ENCODE measurements around the gene URAD. TPM values are rescaled to one million over a fixed set of nuclear protein-coding genes. Genes with fewer than 3 reads are reported as not detected.

Gene URAD
- total and polyA plus RNA-seq, 7 experiments from 2014 or later, result not detected

DNA sequence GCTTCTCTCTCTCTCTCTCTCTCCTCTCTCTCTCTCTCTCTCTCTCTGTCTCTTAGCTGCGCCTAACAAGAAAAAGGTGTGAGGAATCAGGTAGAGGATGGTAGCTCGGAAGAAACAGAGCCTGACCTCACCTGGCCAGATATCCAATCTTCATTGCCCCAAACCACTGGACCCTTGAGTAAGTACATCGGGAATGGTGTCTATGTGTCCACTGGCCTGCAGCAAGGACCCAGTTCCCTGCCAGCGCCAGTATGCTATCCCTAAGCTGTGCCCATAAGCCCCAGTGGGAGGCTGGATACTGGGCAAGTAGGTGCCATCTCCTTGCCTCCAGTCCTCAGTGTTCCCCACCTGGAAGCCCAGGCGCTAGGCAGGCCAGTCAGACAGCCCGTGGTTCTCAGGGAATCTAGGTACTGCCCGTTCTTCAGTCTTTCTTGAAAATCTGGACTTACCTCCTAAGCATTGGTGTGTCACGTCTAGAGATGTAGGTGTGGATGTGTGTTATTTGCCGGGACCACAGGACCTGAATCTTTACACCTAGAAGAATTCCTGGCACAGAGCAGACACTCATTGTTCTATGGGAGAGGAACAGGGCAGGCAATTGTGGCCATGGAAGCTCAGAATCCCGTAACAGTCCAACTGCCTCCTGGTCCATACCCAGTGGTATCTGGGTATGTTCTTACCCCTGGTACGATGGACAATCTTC lies 7.3 kb downstream of the URAD start:
- H3K27ac ChIP-seq (ENCODE audit: low read depth, low read length), result no peak overlapping the region
- H3K4me1 Mint-ChIP-seq, result peaks cover 10 to 33% (median 22%) of the 10 kb centered on the region in 7 donors
- no peaks in the 10 kb centered on the region for H3K36me3 ChIP-seq (ENCODE audit: control insufficient read depth in 2 of 3, insufficient read depth in 3 of 3, low read length in 3 of 3)
- no peaks in the 10 kb centered on the region for H3K9me3 ChIP-seq (ENCODE audit: control insufficient read depth in 2 of 3, low read length in 3 of 3)
- H3K9me3 Mint-ChIP-seq, result peaks cover 0 to 2% (median 0%) of the 10 kb centered on the region in 11 donors
- DNase-seq (no peak), ATAC-seq (no peak)
- peaks cover 66 to 78% (median 71%) of the 10 kb centered on the region in 5 donors for H3K27me3 Mint-ChIP-seq
- ChIA-PET CTCF (interaction anchor here (1.0 to 1.5 kb wide), 2 partner anchors 151 to 619 kb away, joined by 3 to 4 read pairs; no protein-coding TSS in a partner anchor), POLR2A (no interaction called here)
- no peaks in the 10 kb centered on the region for H3K36me3 Mint-ChIP-seq
- H3K4me3 ChIP-seq (ENCODE audit: low read length), result no peak overlapping the region
- peak overlapping the region in 3 of 10 donors; percentile 16 to 68 (median 42) for H3K4me3 Mint-ChIP-seq
- intact Hi-C loops (cut with micrococcal nuclease), result no loop called here
- no peak overlapping the region for H3K27ac Mint-ChIP-seq
- no peaks in the 10 kb centered on the region for H3K4me1 ChIP-seq (ENCODE audit: control insufficient read depth in 2 of 2, insufficient read depth in 2 of 2, low read length in 2 of 2)
- H3K27me3 ChIP-seq (ENCODE audit: control insufficient read depth in 2 of 2, insufficient read depth in 2 of 2, low read length in 2 of 2), result peaks cover 13 to 16% of the 10 kb centered on the region in 2 donors

DNA sequence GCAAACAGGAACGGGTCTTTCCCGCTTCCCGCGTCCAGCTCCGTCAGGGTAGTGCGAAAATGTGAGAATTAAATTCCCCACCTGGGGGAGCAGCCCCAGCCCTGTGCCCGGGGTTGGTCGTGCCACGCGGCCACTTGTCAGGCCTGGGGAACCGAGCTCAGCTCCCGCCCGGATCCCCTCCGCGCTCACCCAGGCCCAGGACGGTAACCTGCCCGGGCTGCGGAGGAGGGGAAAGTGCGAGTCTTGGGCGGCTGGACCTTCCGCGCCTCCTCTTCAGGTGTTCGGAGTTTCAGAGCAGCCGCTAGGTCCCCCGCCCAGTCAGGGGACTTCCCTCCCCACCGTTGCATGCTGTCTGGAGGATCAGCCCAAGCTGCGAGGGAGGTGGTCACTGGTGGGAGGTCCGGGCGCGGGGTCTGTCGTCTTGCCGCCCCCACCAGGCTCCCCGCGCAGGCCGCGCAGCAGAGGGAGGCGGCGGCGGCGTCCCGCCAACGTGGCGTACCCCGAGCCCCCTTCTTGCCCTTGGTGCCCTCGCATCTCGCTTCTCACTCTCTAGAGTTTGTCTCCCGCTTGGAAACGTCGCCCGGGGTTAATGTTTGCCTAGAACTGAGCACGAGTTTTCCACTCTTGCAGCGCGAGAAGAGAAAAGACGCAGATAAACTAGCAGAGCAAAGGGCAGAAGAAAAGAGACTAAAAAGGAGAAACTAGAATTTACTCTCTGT lies 8.1 kb downstream of the URAD start:
- H3K4me3 Mint-ChIP-seq, result peak overlapping the region in 8 of 10 donors; percentile 17 to 68 (median 40)
- Histone ChIP-seq H3K36me3 (ENCODE audit: control insufficient read depth in 2 of 3, insufficient read depth in 3 of 3, low read length in 3 of 3) (no peaks in the 10 kb centered on the region), H3K27me3 (ENCODE audit: control insufficient read depth in 2 of 2, insufficient read depth in 2 of 2, low read length in 2 of 2) (peaks cover 13 to 17% of the 10 kb centered on the region in 2 donors), H3K9me3 (ENCODE audit: control insufficient read depth in 2 of 3, low read length in 3 of 3) (no peaks in the 10 kb centered on the region), H3K27ac (ENCODE audit: low read depth, low read length) (no peak overlapping the region), H3K4me3 (ENCODE audit: low read length) (no peak overlapping the region), H3K4me1 (ENCODE audit: control insufficient read depth in 2 of 2, insufficient read depth in 2 of 2, low read length in 2 of 2) (no peaks in the 10 kb centered on the region)
- peaks cover 73 to 84% (median 77%) of the 10 kb centered on the region in 5 donors for H3K27me3 Mint-ChIP-seq
- peaks cover 10 to 33% (median 25%) of the 10 kb centered on the region in 7 donors for H3K4me1 Mint-ChIP-seq
- ChIA-PET POLR2A (no interaction called here), CTCF (interaction anchor here (1.0 to 1.5 kb wide), 2 partner anchors 150 to 618 kb away, joined by 3 to 4 read pairs; no protein-coding TSS in a partner anchor)
- no peaks in the 10 kb centered on the region for H3K36me3 Mint-ChIP-seq
- peaks cover 0 to 2% (median 0%) of the 10 kb centered on the region in 11 donors for H3K9me3 Mint-ChIP-seq
- ATAC-seq (no peak), DNase-seq (no peak)
- no peak overlapping the region for H3K27ac Mint-ChIP-seq
- intact Hi-C loops (cut with micrococcal nuclease), result no loop called here

DNA sequence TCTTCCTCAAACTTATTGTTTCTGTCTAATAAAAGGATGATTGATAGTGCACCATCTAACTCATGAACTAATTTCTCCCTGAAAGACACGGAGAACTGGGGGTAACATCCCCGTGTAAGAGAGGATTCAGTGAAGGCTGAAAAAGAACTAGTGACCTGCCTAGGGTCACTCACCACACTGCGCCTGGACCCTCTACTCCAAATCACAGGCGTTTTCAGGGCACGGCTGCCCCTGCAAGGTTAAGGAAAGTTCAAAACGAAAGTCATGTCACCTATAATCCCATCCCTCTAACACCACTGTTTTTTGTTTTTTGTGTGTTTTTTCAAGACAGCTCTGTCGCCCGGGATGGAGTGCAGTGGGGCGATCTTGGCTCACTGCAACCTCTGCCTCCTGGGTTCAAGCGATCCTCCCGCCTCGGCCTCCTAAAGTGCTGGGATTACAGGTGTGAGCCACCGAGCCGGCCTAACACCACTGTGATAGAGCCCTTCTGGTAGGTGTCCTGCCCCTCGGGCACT lies 8.7 kb downstream of the URAD start:
- DNase-seq (no peak), ATAC-seq (no peak)
- ChIA-PET CTCF (no interaction called here), POLR2A (no interaction called here)
- H3K4me3 ChIP-seq (ENCODE audit: low read length), result no peak overlapping the region
- H3K4me1 Mint-ChIP-seq, result peaks cover 10 to 33% (median 25%) of the 10 kb centered on the region in 7 donors
- H3K27ac Mint-ChIP-seq, result peak overlapping the region in 1 of 9 donors; percentile 3
- H3K4me3 Mint-ChIP-seq, result peak overlapping the region in 8 of 10 donors; percentile 17 to 68 (median 38)
- H3K27me3 Mint-ChIP-seq, result peaks cover 79 to 90% (median 83%) of the 10 kb centered on the region in 5 donors
- H3K36me3 ChIP-seq (ENCODE audit: control insufficient read depth in 2 of 3, insufficient read depth in 3 of 3, low read length in 3 of 3), result no peaks in the 10 kb centered on the region
- peaks cover 0 to 2% (median 0%) of the 10 kb centered on the region in 11 donors for H3K9me3 Mint-ChIP-seq
- H3K36me3 Mint-ChIP-seq, result no peaks in the 10 kb centered on the region
- H3K27ac ChIP-seq (ENCODE audit: low read depth, low read length), result no peak overlapping the region
- H3K9me3 ChIP-seq (ENCODE audit: control insufficient read depth in 2 of 3, low read length in 3 of 3), result no peaks in the 10 kb centered on the region
- intact Hi-C loops (cut with micrococcal nuclease), result no loop called here
- peaks cover 13 to 20% of the 10 kb centered on the region in 2 donors for H3K27me3 ChIP-seq (ENCODE audit: control insufficient read depth in 2 of 2, insufficient read depth in 2 of 2, low read length in 2 of 2)
- H3K4me1 ChIP-seq (ENCODE audit: control insufficient read depth in 2 of 2, insufficient read depth in 2 of 2, low read length in 2 of 2), result no peaks in the 10 kb centered on the region

DNA sequence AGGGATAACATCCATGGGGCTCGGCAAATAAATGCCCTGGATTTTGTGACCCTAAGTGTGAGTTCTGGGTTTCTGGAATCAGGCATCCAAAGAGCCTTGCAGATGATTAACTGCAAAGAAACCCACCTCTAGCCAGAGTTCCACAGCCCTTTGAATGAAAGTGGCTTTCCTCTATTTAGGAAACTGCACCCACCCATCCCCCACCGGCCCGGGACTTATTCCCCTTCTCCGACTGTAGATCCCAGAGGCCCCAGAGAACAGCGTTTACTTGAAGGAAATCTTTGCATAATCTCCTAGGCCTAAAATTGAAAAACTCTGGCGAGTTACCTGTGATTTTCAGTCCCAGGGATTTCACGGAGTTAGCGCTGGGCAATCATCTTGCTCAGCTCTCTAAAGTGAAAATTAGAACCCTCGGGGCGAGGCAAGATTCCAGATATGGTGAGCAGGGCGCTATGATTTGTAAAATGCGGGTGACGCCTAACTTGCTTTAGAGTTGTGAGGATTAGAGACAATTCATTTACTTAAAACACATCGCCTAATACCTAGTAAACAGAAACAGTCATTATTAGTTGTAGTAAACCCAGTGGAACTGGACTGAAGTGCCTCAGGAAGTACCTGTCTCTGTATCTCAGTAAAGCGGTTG lies 9.4 kb downstream of the URAD start:
- intact Hi-C loops (cut with micrococcal nuclease), result no loop called here
- no peaks in the 10 kb centered on the region for H3K4me1 ChIP-seq (ENCODE audit: control insufficient read depth in 2 of 2, insufficient read depth in 2 of 2, low read length in 2 of 2)
- Mint-ChIP-seq H3K4me1 (peaks cover 10 to 33% (median 25%) of the 10 kb centered on the region in 7 donors), H3K4me3 (peak overlapping the region in 7 of 10 donors; percentile 20 to 68 (median 37)), H3K27ac (peak overlapping the region in 1 of 9 donors; percentile 51), H3K27me3 (peaks cover 83 to 93% (median 89%) of the 10 kb centered on the region in 5 donors), H3K9me3 (peaks cover 0 to 2% (median 0%) of the 10 kb centered on the region in 11 donors), H3K36me3 (no peaks in the 10 kb centered on the region)
- ChIA-PET CTCF (no interaction called here), POLR2A (no interaction called here)
- H3K4me3 ChIP-seq (ENCODE audit: low read length), result no peak overlapping the region
- DNase-seq, result no peak
- no peaks in the 10 kb centered on the region for H3K36me3 ChIP-seq (ENCODE audit: control insufficient read depth in 2 of 3, insufficient read depth in 3 of 3, low read length in 3 of 3)
- no peaks in the 10 kb centered on the region for H3K9me3 ChIP-seq (ENCODE audit: control insufficient read depth in 2 of 3, low read length in 3 of 3)
- ATAC-seq, result no peak
- H3K27me3 ChIP-seq (ENCODE audit: control insufficient read depth in 2 of 2, insufficient read depth in 2 of 2, low read length in 2 of 2), result peaks cover 13 to 20% of the 10 kb centered on the region in 2 donors
- H3K27ac ChIP-seq (ENCODE audit: low read depth, low read length), result no peak overlapping the region

DNA sequence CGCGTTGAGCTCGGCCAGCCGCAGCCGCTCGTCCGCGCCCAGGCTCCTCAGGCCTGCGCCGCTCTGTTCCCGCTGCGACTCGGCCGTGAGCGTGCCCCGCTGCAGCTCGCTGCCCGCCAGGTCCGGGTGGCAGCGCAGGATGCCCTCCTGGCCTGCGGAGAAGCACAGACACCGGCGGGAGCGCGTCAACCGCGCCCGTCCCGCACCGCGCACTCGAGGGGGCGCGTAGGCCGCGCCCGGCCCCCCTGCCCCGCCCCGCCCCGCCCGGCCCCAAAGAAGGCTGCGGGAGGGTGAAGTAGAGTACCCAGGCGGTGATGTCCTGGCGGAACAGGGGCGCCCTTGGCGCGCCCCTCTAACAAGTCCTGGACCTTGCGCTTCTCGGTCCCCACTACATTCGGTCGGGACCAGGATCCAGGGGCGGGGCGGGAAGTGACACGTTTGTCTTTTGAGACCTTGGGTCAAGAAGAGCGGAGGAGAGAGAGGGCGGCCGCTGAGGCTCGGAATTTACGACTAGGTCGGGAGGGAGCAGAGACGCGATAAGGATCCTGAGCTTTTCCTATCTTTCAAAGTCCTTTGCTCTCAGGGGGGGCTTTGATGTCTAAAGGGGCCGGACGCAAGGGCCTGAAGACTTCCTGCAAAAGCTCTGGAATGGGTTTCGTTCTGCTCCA lies 10.1 kb downstream of the URAD start:
- intact Hi-C loops (cut with micrococcal nuclease), result no loop called here
- peak overlapping the region in 4 of 10 donors; percentile 3 to 68 (median 32) for H3K4me3 Mint-ChIP-seq

More for the DNA sequence above, 10.1 kb downstream of the URAD start:
- Histone ChIP-seq H3K36me3 (ENCODE audit: control insufficient read depth in 2 of 3, insufficient read depth in 3 of 3, low read length in 3 of 3) (no peaks in the 10 kb centered on the region), H3K4me1 (ENCODE audit: control insufficient read depth in 2 of 2, insufficient read depth in 2 of 2, low read length in 2 of 2) (no peaks in the 10 kb centered on the region), H3K27ac (ENCODE audit: low read depth, low read length) (no peak overlapping the region), H3K9me3 (ENCODE audit: control insufficient read depth in 2 of 3, low read length in 3 of 3) (no peaks in the 10 kb centered on the region), H3K27me3 (ENCODE audit: control insufficient read depth in 2 of 2, insufficient read depth in 2 of 2, low read length in 2 of 2) (peaks cover 11 to 20% of the 10 kb centered on the region in 2 donors), H3K4me3 (ENCODE audit: low read length) (no peak overlapping the region)
- CTCF ChIA-PET, result no interaction called here
- Mint-ChIP-seq H3K27me3 (peaks cover 83 to 93% (median 89%) of the 10 kb centered on the region in 5 donors), H3K36me3 (no peaks in the 10 kb centered on the region), H3K27ac (peak overlapping the region in 1 of 9 donors; percentile 51), H3K4me1 (peaks cover 10 to 33% (median 25%) of the 10 kb centered on the region in 7 donors), H3K9me3 (peaks cover 0 to 2% (median 0%) of the 10 kb centered on the region in 11 donors)
- POLR2A ChIA-PET, result no interaction called here
- no peak for ATAC-seq
- DNase-seq, result no peak

Measured in naive thymus-derived CD4-positive, alpha-beta T cell (primary cell).